OCI-LY7 (cell line): ENCODE results near the gene SH3PXD2A. TPM values are rescaled to one million over a fixed set of nuclear protein-coding genes. Genes with fewer than 3 reads are reported as not detected.

ENCODE experiments used
- BruUV-seq: library from RNA; stranded (reverse); fragments of 400-500 nt; replicated peaks from 2 replicates; lab custom pipeline; 2021; lab: Mats Ljungman, UMichigan
- CTCF ChIA-PET: fragments of 300-600 bp; sonication (Branson Sonifier 250); formaldehyde crosslinking; loops from one replicate; lab custom pipeline; 2022; ENCODE audit warnings: antibody characterized with exemption; ENCODE audit not compliant: unreplicated experiment; lab: Charles Lee
- POLR2A ChIA-PET: fragments of 300-600 bp; sonication (Branson Sonifier 250); formaldehyde crosslinking; loops from one replicate; lab custom pipeline; 2022; ENCODE audit warnings: antibody characterized with exemption; lab: Charles Lee
- DNase-seq: peaks from one replicate; pipeline ENCODE4 v3.0.0-alpha.2; 2015; ENCODE audit warnings: low spot score
- H2AFZ ChIP-seq: fragments of 200-600 bp; sonication (generic), shearing (Covaris generic); 2 replicates; pipeline ENCODE4 v1.6.1; 2014; ENCODE audit warnings: mild to moderate bottlenecking, antibody characterized with exemption, low read length, moderate library complexity
- H3K27ac ChIP-seq: fragments of 200-600 bp; sonication (generic); 2 replicates; pipeline ENCODE4 v1.5.1; 2014; ENCODE audit warnings: mixed run types, low read depth, mild to moderate bottlenecking, moderate library complexity, low read length, inconsistent platforms; ENCODE audit not compliant: poor library complexity, severe bottlenecking
- H3K36me3 ChIP-seq: fragments of 200-600 bp; sonication (generic); 2 replicates; pipeline ENCODE4 v1.6.1; 2014; ENCODE audit warnings: mild to moderate bottlenecking, antibody characterized with exemption, low read length, moderate library complexity, mixed read lengths; ENCODE audit not compliant: insufficient read depth
- H3K4me1 ChIP-seq: fragments of 200-600 bp; sonication (generic); 2 replicates; pipeline ENCODE4 v1.5.1; 2014; ENCODE audit warnings: mild to moderate bottlenecking, low read length; ENCODE audit not compliant: insufficient read depth, poor library complexity, severe bottlenecking
- H3K4me2 ChIP-seq: fragments of 200-600 bp; sonication (generic); 2 replicates; pipeline ENCODE4 v1.6.1; 2014; ENCODE audit warnings: mild to moderate bottlenecking, low read length
- H3K4me3 ChIP-seq: fragments of 200-600 bp; sonication (generic); 2 replicates; pipeline ENCODE4 v1.5.1; 2014; ENCODE audit warnings: mild to moderate bottlenecking, low read depth, low read length; ENCODE audit not compliant: poor library complexity, severe bottlenecking
- H3K79me2 ChIP-seq: fragments of 200-600 bp; sonication (generic); 2 replicates; pipeline ENCODE4 v1.6.1; 2016; ENCODE audit warnings: low read depth, mild to moderate bottlenecking, low read length, moderate library complexity, mixed read lengths; ENCODE audit not compliant: insufficient read depth
- H3K9me2 ChIP-seq: fragments of 200-600 bp; sonication (generic); 2 replicates; pipeline ENCODE4 v1.6.1; 2016; ENCODE audit warnings: mild to moderate bottlenecking, low read length, mixed read lengths; ENCODE audit not compliant: insufficient read depth
- H3K9me3 ChIP-seq: fragments of 200-600 bp; sonication (generic); 2 replicates; pipeline ENCODE4 v1.6.1; 2014; ENCODE audit warnings: mild to moderate bottlenecking, mixed run types, low read length, mixed read lengths
- H4K20me1 ChIP-seq: fragments of 200-600 bp; sonication (generic); 2 replicates; pipeline ENCODE4 v1.6.1; 2014; ENCODE audit warnings: mild to moderate bottlenecking, antibody characterized with exemption, low read length, moderate library complexity, mixed read lengths; ENCODE audit not compliant: insufficient read depth
- EZH2phosphoT487 ChIP-seq: fragments of 200-600 bp; sonication (generic); IDR thresholded peaks from 2 replicates; pipeline ENCODE4 v1.6.1; 2018; ENCODE audit warnings: low read depth, borderline replicate concordance, mild to moderate bottlenecking, mixed run types, antibody characterized with exemption, low read length, moderate library complexity, mixed read lengths
- intact Hi-C: fragments of 100-400 bp; cut with micrococcal nuclease; formaldehyde crosslinking; loops from one replicate; pipeline ENCODE4 v1.10.0; 2022; ENCODE audit not compliant: unreplicated experiment
- total RNA-seq, 2 experiments: library from RNA; depleted of rRNA in 1 of 2; stranded (reverse); fragments of >200 nt in 1 of 2; shearing (Covaris generic) in 1 of 2; gene quantifications; 2 replicates each; pipeline ENCODE4 v1.2.3, GENCODE V29; 2014 to 2022
- TF ChIP-seq, protein P1 (sequence below): fragments of 200-600 bp; sonication (generic); conservative IDR thresholded peaks from 2 replicates; pipeline ENCODE4 v1.5.1; 2014; ENCODE audit warnings: mild to moderate bottlenecking, antibody characterized with exemption, low read length, moderate library complexity, mixed read lengths

SH3PXD2A gene
- total RNA-seq, 2 experiments from 2014 or later, result 0.85 to 5.9 TPM

DNA sequence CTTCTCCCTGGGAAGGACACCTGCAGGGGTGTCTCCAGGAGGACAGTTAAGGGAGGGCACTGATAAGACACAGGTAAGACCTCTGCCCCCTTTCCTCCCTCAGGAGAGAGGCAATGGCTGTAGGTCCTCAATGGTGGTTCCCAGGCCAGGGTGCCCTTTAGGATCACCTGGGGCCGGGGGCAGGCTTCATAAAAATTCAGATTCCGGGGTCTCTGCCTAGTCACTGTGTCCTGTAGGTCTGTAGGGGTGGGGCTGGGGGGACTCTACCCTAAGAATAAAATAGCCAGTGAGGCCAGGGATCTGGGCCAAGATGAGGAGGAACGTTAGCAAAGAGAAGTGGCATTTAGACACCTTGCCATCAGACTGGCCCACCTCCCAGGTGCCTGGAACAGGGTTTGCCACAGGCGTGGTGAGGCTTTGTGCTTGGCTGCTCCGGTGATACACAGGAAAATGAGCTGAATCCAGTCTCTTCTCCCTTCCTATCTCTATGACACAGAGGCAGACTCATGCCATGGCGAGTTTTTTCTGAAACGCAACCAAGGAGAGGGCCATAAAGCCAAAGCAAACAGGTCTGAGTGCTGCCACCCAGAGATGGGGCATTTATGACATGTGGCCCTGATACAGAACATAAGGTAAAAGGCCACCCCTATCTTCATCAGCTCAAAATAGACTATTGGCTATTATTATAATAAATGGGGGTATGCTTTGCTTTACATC lies 52.6 kb downstream of the SH3PXD2A start:
- TF ChIP-seq, protein P1, sequence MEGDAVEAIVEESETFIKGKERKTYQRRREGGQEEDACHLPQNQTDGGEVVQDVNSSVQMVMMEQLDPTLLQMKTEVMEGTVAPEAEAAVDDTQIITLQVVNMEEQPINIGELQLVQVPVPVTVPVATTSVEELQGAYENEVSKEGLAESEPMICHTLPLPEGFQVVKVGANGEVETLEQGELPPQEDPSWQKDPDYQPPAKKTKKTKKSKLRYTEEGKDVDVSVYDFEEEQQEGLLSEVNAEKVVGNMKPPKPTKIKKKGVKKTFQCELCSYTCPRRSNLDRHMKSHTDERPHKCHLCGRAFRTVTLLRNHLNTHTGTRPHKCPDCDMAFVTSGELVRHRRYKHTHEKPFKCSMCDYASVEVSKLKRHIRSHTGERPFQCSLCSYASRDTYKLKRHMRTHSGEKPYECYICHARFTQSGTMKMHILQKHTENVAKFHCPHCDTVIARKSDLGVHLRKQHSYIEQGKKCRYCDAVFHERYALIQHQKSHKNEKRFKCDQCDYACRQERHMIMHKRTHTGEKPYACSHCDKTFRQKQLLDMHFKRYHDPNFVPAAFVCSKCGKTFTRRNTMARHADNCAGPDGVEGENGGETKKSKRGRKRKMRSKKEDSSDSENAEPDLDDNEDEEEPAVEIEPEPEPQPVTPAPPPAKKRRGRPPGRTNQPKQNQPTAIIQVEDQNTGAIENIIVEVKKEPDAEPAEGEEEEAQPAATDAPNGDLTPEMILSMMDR, result no peak
- no peak for TF ChIP-seq EZH2phosphoT487
- H3K4me3 ChIP-seq, result no peak overlapping the region
- H4K20me1 ChIP-seq, result no peaks in the 10 kb centered on the region
- DNase-seq, result no peak
- no peak overlapping the region for H3K27ac ChIP-seq
- ChIA-PET CTCF (no interaction called here), POLR2A (interaction anchor here (0.7 kb wide), 1 partner anchor 16 kb away, joined by 3 read pairs; no protein-coding TSS in a partner anchor)
- H2AFZ ChIP-seq, result no peak overlapping the region
- intact Hi-C loops, result no loop called here
- no peaks in the 10 kb centered on the region for H3K9me3 ChIP-seq
- no peaks in the 10 kb centered on the region for H3K36me3 ChIP-seq
- BruUV-seq, result no TSS peak
- H3K4me2 ChIP-seq, result no peak overlapping the region
- H3K79me2 ChIP-seq, result no peaks in the 10 kb centered on the region
- H3K4me1 ChIP-seq, result no peaks in the 10 kb centered on the region
- no peaks in the 10 kb centered on the region for H3K9me2 ChIP-seq

DNA sequence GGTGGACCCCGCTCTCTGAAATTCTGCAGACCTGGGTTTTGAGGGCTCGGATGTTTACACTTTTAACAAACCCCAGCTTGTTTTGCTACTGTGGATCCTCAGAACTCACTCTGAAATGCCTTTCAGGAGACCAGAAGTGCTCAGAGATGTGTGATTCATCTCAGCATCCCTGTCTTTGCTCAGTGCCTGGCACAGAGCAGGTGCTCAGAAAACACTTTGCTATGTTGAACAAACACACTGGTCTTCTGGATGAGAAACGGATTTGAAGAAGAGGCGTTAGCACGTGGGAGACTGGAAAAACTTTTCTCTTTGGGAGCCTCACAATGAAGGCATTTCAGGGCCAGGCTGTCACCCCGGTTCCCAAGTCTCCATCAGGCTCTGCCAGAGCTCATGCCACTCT lies 53.3 kb downstream of the SH3PXD2A start:
- Histone ChIP-seq H3K9me3 (no peaks in the 10 kb centered on the region), H3K27ac (no peak overlapping the region), H4K20me1 (no peaks in the 10 kb centered on the region), H3K9me2 (no peaks in the 10 kb centered on the region), H3K79me2 (no peaks in the 10 kb centered on the region), H3K4me2 (no peak overlapping the region), H2AFZ (no peak overlapping the region), H3K4me1 (no peaks in the 10 kb centered on the region), H3K4me3 (no peak overlapping the region), H3K36me3 (no peaks in the 10 kb centered on the region)
- CTCF ChIA-PET, result no interaction called here
- POLR2A ChIA-PET, result no interaction called here
- DNase-seq, result no peak
- no TSS peak for BruUV-seq
- intact Hi-C loops, result no loop called here
- no peak for TF ChIP-seq EZH2phosphoT487
- TF ChIP-seq, protein P1, result no peak
